ENCODE data around the gene CFAP119.

DNA sequence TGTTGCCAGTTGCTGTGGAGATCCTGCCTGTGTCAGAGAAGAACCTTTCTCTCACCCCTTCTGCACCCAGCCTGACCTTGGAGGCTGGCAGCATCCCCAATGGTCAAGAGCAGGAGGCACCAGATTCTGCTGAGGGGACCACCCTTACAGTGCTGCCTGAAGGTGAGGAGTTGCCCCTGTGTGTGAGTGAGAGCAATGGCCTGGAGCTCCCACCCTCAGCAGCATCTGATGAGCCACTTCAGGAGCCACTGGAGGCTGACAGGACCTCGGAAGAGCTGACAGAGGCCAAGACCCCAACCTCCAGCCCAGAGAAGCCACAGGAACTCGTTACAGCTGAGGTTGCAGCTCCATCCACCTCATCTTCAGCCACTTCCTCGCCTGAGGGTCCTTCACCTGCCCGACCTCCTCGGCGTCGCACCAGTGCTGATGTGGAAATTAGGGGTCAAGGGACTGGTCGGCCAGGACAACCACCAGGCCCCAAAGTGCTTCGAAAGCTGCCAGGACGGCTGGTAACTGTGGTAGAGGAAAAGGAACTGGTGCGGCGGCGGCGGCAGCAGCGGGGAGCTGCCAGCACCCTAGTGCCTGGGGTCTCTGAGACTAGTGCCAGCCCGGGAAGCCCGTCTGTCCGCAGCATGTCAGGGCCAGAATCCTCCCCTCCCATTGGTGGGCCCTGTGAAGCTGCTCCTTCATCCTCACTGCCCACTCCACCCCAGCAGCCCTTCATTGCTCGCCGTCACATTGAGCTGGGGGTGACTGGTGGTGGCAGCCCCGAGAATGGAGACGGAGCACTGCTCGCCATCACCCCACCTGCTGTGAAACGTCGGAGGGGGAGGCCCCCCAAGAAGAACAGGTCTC lies 23.8 kb downstream of the CFAP119 start:
- TF ChIP-seq, protein P1, sequence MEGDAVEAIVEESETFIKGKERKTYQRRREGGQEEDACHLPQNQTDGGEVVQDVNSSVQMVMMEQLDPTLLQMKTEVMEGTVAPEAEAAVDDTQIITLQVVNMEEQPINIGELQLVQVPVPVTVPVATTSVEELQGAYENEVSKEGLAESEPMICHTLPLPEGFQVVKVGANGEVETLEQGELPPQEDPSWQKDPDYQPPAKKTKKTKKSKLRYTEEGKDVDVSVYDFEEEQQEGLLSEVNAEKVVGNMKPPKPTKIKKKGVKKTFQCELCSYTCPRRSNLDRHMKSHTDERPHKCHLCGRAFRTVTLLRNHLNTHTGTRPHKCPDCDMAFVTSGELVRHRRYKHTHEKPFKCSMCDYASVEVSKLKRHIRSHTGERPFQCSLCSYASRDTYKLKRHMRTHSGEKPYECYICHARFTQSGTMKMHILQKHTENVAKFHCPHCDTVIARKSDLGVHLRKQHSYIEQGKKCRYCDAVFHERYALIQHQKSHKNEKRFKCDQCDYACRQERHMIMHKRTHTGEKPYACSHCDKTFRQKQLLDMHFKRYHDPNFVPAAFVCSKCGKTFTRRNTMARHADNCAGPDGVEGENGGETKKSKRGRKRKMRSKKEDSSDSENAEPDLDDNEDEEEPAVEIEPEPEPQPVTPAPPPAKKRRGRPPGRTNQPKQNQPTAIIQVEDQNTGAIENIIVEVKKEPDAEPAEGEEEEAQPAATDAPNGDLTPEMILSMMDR (IDR thresholded peaks at IDR 0.05; ENCODE audit: control extremely low read depth in 1 of 3, insufficient read depth in 1 of 3, low read depth in 1 of 3, low read length in 3 of 3) = no peak
- TF ChIP-seq USF2 (IDR thresholded peaks at IDR 0.05; ENCODE audit: low read length) = no peak
- TF ChIP-seq POLR2AphosphoS5 (IDR thresholded peaks at IDR 0.05; ENCODE audit: low read depth, low read length) = no peak
- no peak for TF ChIP-seq JUND (IDR thresholded peaks at IDR 0.05; ENCODE audit: low read length)
- no peak for TF ChIP-seq POLR2A (IDR thresholded peaks at IDR 0.05; ENCODE audit: control extremely low read depth in 1 of 2, low read depth in 2 of 2, low read length in 2 of 2)
- no peak for TF ChIP-seq YY1 (IDR thresholded peaks at IDR 0.05; ENCODE audit: low read depth, low read length)
- no peak for TF ChIP-seq PHF8 (conservative IDR thresholded peaks at IDR 0.05; ENCODE audit: low read depth, low read length)
- TF ChIP-seq TAF1 (IDR thresholded peaks at IDR 0.05; ENCODE audit: low read depth, low read length) = no peak
- no peak for TF ChIP-seq JUN (IDR thresholded peaks at IDR 0.05; ENCODE audit: low read depth, low read length)
- TF ChIP-seq EZH2 (IDR thresholded peaks at IDR 0.05; ENCODE audit: low read depth, low read length, severe bottlenecking) = no peak
- TF ChIP-seq RAD21 (IDR thresholded peaks at IDR 0.05 in 1 of 2, conservative IDR thresholded peaks at IDR 0.05 in 1 of 2; ENCODE audit: low read depth in 2 of 2, low read length in 2 of 2) = no peak

Measured in H1 (cell line).